PC-3 (cell line): ENCODE results near the gene UBXN4. TPM values are rescaled to one million over a fixed set of nuclear protein-coding genes. Genes with fewer than 3 reads are reported as not detected.
"Not testable (repeated sequence)": the region's sequence is repeated elsewhere in the genome, so short reads cannot be mapped to it uniquely, and the experiment has no call there.

Source experiments
- ATAC-seq: fragments of 200-7000 bp; cut with Tn5 transposase; 2 replicates; pipeline ENCODE4 v1.9.1; 2020; ENCODE audit warnings: mild to moderate bottlenecking, moderate library complexity
- BruUV-seq: library from RNA; stranded (reverse); fragments of 400-500 nt; replicated peaks from 2 replicates; lab custom pipeline; 2021; lab: Mats Ljungman, UMichigan
- CTCF ChIA-PET: fragments of 300-600 bp; sonication (Branson Sonifier 250); formaldehyde crosslinking; loops from one replicate; lab custom pipeline; 2022; ENCODE audit warnings: antibody characterized with exemption; lab: Charles Lee
- POLR2A ChIA-PET: fragments of 300-600 bp; sonication (Branson Sonifier 250); formaldehyde crosslinking; loops from one replicate; lab custom pipeline; 2022; ENCODE audit warnings: antibody characterized with exemption; ENCODE audit not compliant: unreplicated experiment; lab: Charles Lee
- DNase-seq: peaks from one replicate; pipeline ENCODE4 v3.0.0-alpha.2; 2015
- H2AFZ ChIP-seq: fragments of 300-600 bp; sonication (generic); 2 replicates; pipeline ENCODE4 v1.6.0; 2016; ENCODE audit warnings: antibody characterized with exemption, low read length
- H3F3A ChIP-seq: fragments of 300-600 bp; sonication (generic); one replicate; pipeline ENCODE4 v1.6.0; 2017; ENCODE audit warnings: antibody characterized with exemption, low read length, control low read depth, mild to moderate bottlenecking; ENCODE audit not compliant: unreplicated experiment
- H3K27ac ChIP-seq: fragments of 300-600 bp; sonication (generic); 2 replicates; pipeline ENCODE4 v1.5.1; 2016; ENCODE audit warnings: mild to moderate bottlenecking, low read length
- H3K27me3 ChIP-seq: fragments of 300-600 bp; sonication (generic); 2 replicates; pipeline ENCODE4 v1.6.1; 2016; ENCODE audit warnings: low read length, mixed read lengths
- H3K36me3 ChIP-seq: fragments of 300-600 bp; sonication (generic); 2 replicates; pipeline ENCODE4 v1.6.1; 2016; ENCODE audit warnings: low read depth, mixed run types, low read length, mixed read lengths
- H3K4me1 ChIP-seq: fragments of 300-600 bp; sonication (generic); 2 replicates; pipeline ENCODE4 v1.5.1; 2016; ENCODE audit warnings: low read length; ENCODE audit not compliant: insufficient read depth
- H3K4me2 ChIP-seq: fragments of 300-600 bp; sonication (generic); 2 replicates; pipeline ENCODE4 v1.6.0; 2016; ENCODE audit warnings: low read length
- H3K4me3 ChIP-seq: fragments of 300-600 bp; sonication (generic); 2 replicates; pipeline ENCODE4 v1.5.1; 2016; ENCODE audit warnings: mild to moderate bottlenecking, low read length, mixed read lengths
- H3K79me2 ChIP-seq: fragments of 300-600 bp; sonication (generic); 2 replicates; pipeline ENCODE4 v1.6.1; 2017; ENCODE audit warnings: low read length, mixed read lengths
- H3K9ac ChIP-seq: fragments of 300-600 bp; sonication (generic); 2 replicates; pipeline ENCODE4 v1.6.0; 2016; ENCODE audit warnings: mild to moderate bottlenecking, low read length
- H3K9me2 ChIP-seq: fragments of 300-600 bp; sonication (generic); replicated peaks from 2 replicates; pipeline ENCODE4 v1.6.1; 2016; ENCODE audit warnings: mixed run types, low read length, mixed read lengths
- H3K9me3 ChIP-seq: fragments of 300-600 bp; sonication (generic); 2 replicates; pipeline ENCODE4 v1.6.1; 2016; ENCODE audit warnings: low read length, mixed read lengths
- H4K20me1 ChIP-seq: fragments of 300-600 bp; sonication (generic); 2 replicates; pipeline ENCODE4 v1.6.1; 2016; ENCODE audit warnings: low read length, mixed read lengths
- CTCF ChIP-seq: fragments of 300-600 bp; sonication (generic); conservative IDR thresholded peaks from 2 replicates; pipeline ENCODE4 v1.5.1; 2017; ENCODE audit warnings: antibody characterized with exemption, low read depth, mild to moderate bottlenecking, low read length
- EZH2 ChIP-seq: fragments of 300-600 bp; sonication (generic); IDR thresholded peaks from one replicate; pipeline ENCODE4 v1.6.1; 2017; ENCODE audit warnings: antibody characterized with exemption, mild to moderate bottlenecking, low read length; ENCODE audit not compliant: unreplicated experiment
- EZH2phosphoT487 ChIP-seq: fragments of 300-600 bp; sonication (generic); IDR thresholded peaks from 2 replicates; pipeline ENCODE4 v1.6.1; 2018; ENCODE audit warnings: mild to moderate bottlenecking, antibody characterized with exemption, low read length, borderline replicate concordance
- intact Hi-C: fragments of 100-400 bp; cut with micrococcal nuclease; formaldehyde crosslinking; loops from 2 replicates; pipeline ENCODE4 v1.9.0; 2023
- total RNA-seq: library from RNA; depleted of rRNA; stranded (reverse); fragments of >200 nt; gene quantifications from 2 replicates; pipeline ENCODE4 v1.2.3, GENCODE V29; 2014

UBXN4 gene
- total RNA-seq, 1 experiment from 2014 or later = 38.3 TPM

- no peaks in the 10 kb centered on the region for H3K27me3 ChIP-seq
- no peaks in the 10 kb centered on the region for H3K9me2 ChIP-seq
- H3K36me3 ChIP-seq = no peaks in the 10 kb centered on the region
- BruUV-seq = no TSS peak
- ATAC-seq (no peak), DNase-seq (no peak)
- H3K9me3 ChIP-seq = no peaks in the 10 kb centered on the region
- no peak overlapping the region for H3K27ac ChIP-seq
- ChIA-PET CTCF (no interaction called here), POLR2A (no interaction called here)
- no peaks in the 10 kb centered on the region for H3K79me2 ChIP-seq
- no peaks in the 10 kb centered on the region for H3K4me1 ChIP-seq
- no peak overlapping the region for H3K4me2 ChIP-seq
- H3K9ac ChIP-seq = no peak overlapping the region
- intact Hi-C loops = no loop called here
- no peak for TF ChIP-seq EZH2
- no peak for TF ChIP-seq CTCF
- TF ChIP-seq EZH2phosphoT487 = no peak
- H3F3A ChIP-seq = no peaks in the 10 kb centered on the region
- no peak overlapping the region for H3K4me3 ChIP-seq
- H4K20me1 ChIP-seq = no peaks in the 10 kb centered on the region
- H2AFZ ChIP-seq = no peak overlapping the region
Observed at GRCh38 chr2:135708159-135708558, 33.5 kb upstream of the UBXN4 start.

- Histone ChIP-seq H4K20me1 (no peaks in the 10 kb centered on the region), H3K4me3 (no peak overlapping the region), H3K9me3 (no peaks in the 10 kb centered on the region), H3K4me1 (no peaks in the 10 kb centered on the region), H3K79me2 (no peaks in the 10 kb centered on the region), H2AFZ (no peak overlapping the region), H3K27me3 (no peaks in the 10 kb centered on the region), H3K9me2 (no peaks in the 10 kb centered on the region), H3K27ac (no peak overlapping the region), H3K4me2 (no peak overlapping the region), H3F3A (no peaks in the 10 kb centered on the region), H3K9ac (no peak overlapping the region), H3K36me3 (peaks cover 3% of the 10 kb centered on the region; the same call in 1 of the 2 replicates)
- BruUV-seq = no TSS peak
- peak; percentile 65 for DNase-seq
- intact Hi-C loops = loop anchor here (1.0 to 5.0 kb wide), 6 partner anchors 108 to 721 kb away; no protein-coding TSS in a partner anchor
- ChIA-PET POLR2A (interaction anchor here (0.6 kb wide), 1 partner anchor 721 kb away, joined by 3 read pairs; no protein-coding TSS in a partner anchor), CTCF (interaction anchor here (0.6 to 1.3 kb wide), 5 partner anchors 152 to 721 kb away, joined by 3 to 19 read pairs (median 5); no protein-coding TSS in a partner anchor)
- TF ChIP-seq EZH2 (no peak), CTCF (peak; percentile 95), EZH2phosphoT487 (no peak)
- peak; percentile 71 for ATAC-seq
Observed at GRCh38 chr2:135709992-135710391, 31.7 kb upstream of the UBXN4 start.

- H3K4me1 ChIP-seq, H3F3A ChIP-seq, H3K4me2 ChIP-seq, BruUV-seq, POLR2A ChIA-PET, H3K4me3 ChIP-seq, H4K20me1 ChIP-seq, ATAC-seq, H3K79me2 ChIP-seq, H3K9ac ChIP-seq, DNase-seq, H3K27ac ChIP-seq, CTCF ChIA-PET, intact Hi-C loops, H3K9me2 ChIP-seq, H2AFZ ChIP-seq, H3K9me3 ChIP-seq, H3K27me3 ChIP-seq: not testable (repeated sequence)
- H3K36me3 ChIP-seq = peaks cover 15% of the 10 kb centered on the region
Observed at GRCh38 chr2:135715086-135715485, 26.6 kb upstream of the UBXN4 start.
